ENCODE results near the gene UPK1B.

GRCh38 chr3:119157971-119158370, 15.4 kb upstream of the UPK1B start:
- TF ChIP-seq POLR2AphosphoS5 (IDR thresholded peaks at IDR 0.05; ENCODE audit: low read depth, low read length) (no peak), POLR2A (IDR thresholded peaks at IDR 0.05; ENCODE audit: low read depth, low read length) (no peak)

Data from GM12892 (cell line).